GM10248 (cell line): ENCODE results near the gene PCDHGC3.
A peak's percentile ranks its signal among the peaks of the same experiment; 100 is the strongest.

Experiments used
- CTCF ChIA-PET: fragments of 300-600 bp; sonication (Branson Sonifier 250); formaldehyde crosslinking; extraction: SDS; loops from one replicate; lab custom pipeline; 2021; ENCODE audit warnings: antibody characterized with exemption; lab: Yijun Ruan, JAX
- POLR2A ChIA-PET: fragments of 350-650 bp; sonication (Branson Sonifier 250); formaldehyde crosslinking; extraction: SDS; loops from one replicate; lab custom pipeline; 2020; ENCODE audit warnings: antibody characterized with exemption; lab: Yijun Ruan, JAX
- DNase-seq: peaks from one replicate; pipeline ENCODE4 v3.0.0; 2012; ENCODE audit errors: extremely low spot score
- CTCF ChIP-seq: IDR thresholded peaks from 2 replicates; pipeline ENCODE4 v1.5.1; 2012; ENCODE audit warnings: mild to moderate bottlenecking, low read depth; ENCODE audit errors: extremely low read depth, missing control alignments, control extremely low read depth

PCDHGC3 gene

GRCh38 chr5:141494761-141495452 lies 19.1 kb downstream of the PCDHGC3 start:
- CTCF ChIA-PET: interaction anchor here (1.1 to 4.7 kb wide), 7 partner anchors 11 to 82 kb away, joined by 3 to 31 read pairs (median 7); partner anchors contain the start of genes PCDHGA10, PCDHGC3 and PCDHGC4
- no peak for DNase-seq
- no peak for TF ChIP-seq CTCF
- POLR2A ChIA-PET: no interaction called here

- ChIA-PET POLR2A (interaction anchor here (1.1 kb wide), 1 partner anchor 23 kb away, joined by 4 read pairs; no protein-coding TSS in a partner anchor), CTCF (interaction anchor here (1.1 to 4.7 kb wide), 5 partner anchors 17 to 83 kb away, joined by 4 to 31 read pairs (median 7); partner anchors contain the start of genes PCDHGA10 and PCDHGC3)
These were observed 19.7 kb downstream of the PCDHGC3 start for GRCh38 chr5:141495453-141495811.

GRCh38 chr5:141496038-141496437 lies 20.3 kb downstream of the PCDHGC3 start:
- CTCF ChIA-PET: interaction anchor here (1.0 to 3.2 kb wide), 7 partner anchors 13 to 83 kb away, joined by 4 to 15 read pairs (median 6); partner anchors contain the start of genes PCDHGA10 and PCDHGC3
- no peak for DNase-seq
- TF ChIP-seq CTCF: no peak
- POLR2A ChIA-PET: interaction anchor here (1.1 kb wide), 1 partner anchor 23 kb away, joined by 4 read pairs; no protein-coding TSS in a partner anchor

More at GRCh38 chr5:141495453-141495811, 19.7 kb downstream of the PCDHGC3 start:
- TF ChIP-seq CTCF: no peak
- DNase-seq: no peak

GRCh38 chr5:141501761-141502160 lies 26.0 kb downstream of the PCDHGC3 start:
- no peak for TF ChIP-seq CTCF
- DNase-seq: no peak
- ChIA-PET POLR2A (no interaction called here), CTCF (interaction anchor here (0.6 to 3.4 kb wide), 5 partner anchors 9 to 84 kb away, joined by 3 to 36 read pairs (median 3); partner anchors contain the start of gene PCDHGB7)

- CTCF ChIA-PET: interaction anchor here (1.1 to 14.6 kb wide), 4 partner anchors 9 to 183 kb away, joined by 3 to 214 read pairs (median 8); partner anchors contain the start of gene TAF7
- DNase-seq: peak; percentile 17
- TF ChIP-seq CTCF: no peak
- POLR2A ChIA-PET: no interaction called here
These were observed 27.9 kb downstream of the PCDHGC3 start for GRCh38 chr5:141503681-141504080.

GRCh38 chr5:141504216-141504615 lies 28.4 kb downstream of the PCDHGC3 start:
- TF ChIP-seq CTCF: no peak
- CTCF ChIA-PET: interaction anchor here (1.0 to 14.8 kb wide), 7 partner anchors 9 to 88 kb away, joined by 3 to 214 read pairs (median 11); partner anchors contain the start of genes PCDHGA10, PCDHGA11, PCDHGB7 and PCDHGC3
- POLR2A ChIA-PET: no interaction called here
- peak; percentile 9 for DNase-seq
